ENCODE results near the gene UBASH3A. TPM values are rescaled to one million over a fixed set of nuclear protein-coding genes. Genes with fewer than 3 reads are reported as not detected.

UBASH3A gene
- total RNA-seq, 1 donor from 2014 or later: 1.5 TPM

DNA sequence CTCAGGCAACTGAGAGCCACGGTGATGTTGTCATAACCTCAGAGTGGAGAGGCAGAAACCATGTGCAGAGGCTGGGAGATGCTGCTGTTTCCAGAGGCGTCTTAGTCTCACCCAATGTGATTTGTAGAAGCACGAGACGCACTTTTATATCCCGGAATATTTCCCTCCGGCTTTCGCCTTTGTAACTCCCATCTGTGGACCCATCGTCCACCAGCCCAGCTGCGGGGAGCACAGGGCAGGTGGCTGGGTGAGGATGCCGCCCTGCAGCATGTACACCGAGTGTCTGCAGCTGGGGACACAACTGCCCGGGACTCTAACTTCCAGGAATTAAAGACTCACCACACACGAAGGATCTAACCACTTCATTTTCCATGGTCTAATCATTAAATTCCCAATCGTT, 43.5 kb downstream of the UBASH3A start:
- ATAC-seq: no peak
- Histone ChIP-seq H3K4me3 (no peak overlapping the region), H3K36me3 (no peaks in the 10 kb centered on the region), H3K27me3 (no peaks in the 10 kb centered on the region), H3K4me1 (peaks cover 4% of the 10 kb centered on the region), H3K9me3 (no peaks in the 10 kb centered on the region), H3K27ac (no peak overlapping the region)
- intact Hi-C loops (cut with DNase I): no loop called here
- DNase-seq: no peak
- TF ChIP-seq, protein P1, sequence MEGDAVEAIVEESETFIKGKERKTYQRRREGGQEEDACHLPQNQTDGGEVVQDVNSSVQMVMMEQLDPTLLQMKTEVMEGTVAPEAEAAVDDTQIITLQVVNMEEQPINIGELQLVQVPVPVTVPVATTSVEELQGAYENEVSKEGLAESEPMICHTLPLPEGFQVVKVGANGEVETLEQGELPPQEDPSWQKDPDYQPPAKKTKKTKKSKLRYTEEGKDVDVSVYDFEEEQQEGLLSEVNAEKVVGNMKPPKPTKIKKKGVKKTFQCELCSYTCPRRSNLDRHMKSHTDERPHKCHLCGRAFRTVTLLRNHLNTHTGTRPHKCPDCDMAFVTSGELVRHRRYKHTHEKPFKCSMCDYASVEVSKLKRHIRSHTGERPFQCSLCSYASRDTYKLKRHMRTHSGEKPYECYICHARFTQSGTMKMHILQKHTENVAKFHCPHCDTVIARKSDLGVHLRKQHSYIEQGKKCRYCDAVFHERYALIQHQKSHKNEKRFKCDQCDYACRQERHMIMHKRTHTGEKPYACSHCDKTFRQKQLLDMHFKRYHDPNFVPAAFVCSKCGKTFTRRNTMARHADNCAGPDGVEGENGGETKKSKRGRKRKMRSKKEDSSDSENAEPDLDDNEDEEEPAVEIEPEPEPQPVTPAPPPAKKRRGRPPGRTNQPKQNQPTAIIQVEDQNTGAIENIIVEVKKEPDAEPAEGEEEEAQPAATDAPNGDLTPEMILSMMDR (IDR thresholded peaks at IDR 0.05): no peak

DNA sequence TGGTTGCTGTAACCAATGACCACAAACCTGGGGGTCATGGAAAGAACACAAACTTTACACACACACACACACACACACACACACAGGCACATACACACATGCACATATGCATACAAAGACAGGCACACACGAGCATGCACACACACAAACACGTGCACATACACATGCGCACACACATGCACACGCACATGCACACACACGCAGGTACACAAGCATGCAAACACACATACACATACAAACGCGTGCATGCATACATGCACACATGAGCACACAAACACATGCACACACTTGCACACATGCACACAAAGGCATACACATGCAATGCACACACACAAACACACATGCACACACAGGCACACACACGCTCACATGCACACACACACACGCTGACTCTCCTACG, 44.0 kb downstream of the UBASH3A start:
- TF ChIP-seq, protein P1 (IDR thresholded peaks at IDR 0.05): no peak
- Histone ChIP-seq H3K9me3 (no peaks in the 10 kb centered on the region), H3K27me3 (no peaks in the 10 kb centered on the region), H3K4me3 (no peak overlapping the region), H3K27ac (no peak overlapping the region), H3K36me3 (no peaks in the 10 kb centered on the region), H3K4me1 (peaks cover 4% of the 10 kb centered on the region)
- ATAC-seq: no peak
- no peak for DNase-seq
- intact Hi-C loops (cut with DNase I): no loop called here

DNA sequence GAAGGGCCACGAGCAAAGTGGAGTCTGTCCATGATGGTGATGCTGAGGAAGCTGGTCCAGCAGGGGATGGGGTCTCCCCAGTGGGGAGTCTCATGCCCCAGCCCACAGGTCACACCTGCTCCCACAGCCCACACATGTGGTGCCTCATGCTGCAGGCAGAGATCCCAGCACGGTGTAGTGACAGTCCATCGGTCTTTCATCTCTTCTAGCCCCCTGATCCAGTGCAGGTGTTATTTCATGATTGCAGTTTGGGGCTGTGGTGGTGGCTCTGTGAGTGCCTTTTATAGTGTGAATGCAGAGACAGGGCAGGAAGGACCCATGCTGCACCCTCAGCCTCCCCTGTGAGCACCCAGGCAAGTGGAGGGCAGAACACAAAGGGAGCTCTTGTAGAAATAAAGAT, 45.0 kb downstream of the UBASH3A start:
- DNase-seq (no peak), ATAC-seq (no peak)
- no peaks in the 10 kb centered on the region for H3K27me3 ChIP-seq
- H3K36me3 ChIP-seq: no peaks in the 10 kb centered on the region
- H3K9me3 ChIP-seq: no peaks in the 10 kb centered on the region
- intact Hi-C loops (cut with DNase I): no loop called here
- TF ChIP-seq, protein P1 (IDR thresholded peaks at IDR 0.05): no peak
- H3K27ac ChIP-seq: no peak overlapping the region
- H3K4me1 ChIP-seq: peaks cover 4% of the 10 kb centered on the region
- no peak overlapping the region for H3K4me3 ChIP-seq

DNA sequence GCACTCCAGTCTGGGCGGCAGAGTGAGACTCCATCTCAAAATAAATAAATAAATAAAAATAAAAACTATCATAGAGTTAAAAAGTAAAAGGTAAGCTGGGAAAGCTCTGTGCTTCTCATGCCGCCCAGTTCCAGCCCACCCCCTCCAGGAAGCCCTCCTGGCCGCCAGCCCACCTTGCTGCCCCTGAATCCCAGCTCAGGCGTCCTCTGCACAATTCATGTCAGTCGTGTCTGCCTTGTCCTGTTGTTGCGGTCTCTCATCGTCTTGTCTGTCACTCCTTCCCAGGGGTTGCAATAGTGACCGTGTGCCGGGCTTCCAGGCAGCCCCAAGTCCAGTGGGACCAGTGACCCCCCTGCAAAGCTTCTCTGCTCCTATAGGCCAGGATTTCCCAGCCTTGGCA, 48.2 kb downstream of the UBASH3A start:
- TF ChIP-seq, protein P1 (IDR thresholded peaks at IDR 0.05): no peak
- intact Hi-C loops (cut with DNase I): no loop called here
- Histone ChIP-seq H3K27ac (no peak overlapping the region), H3K27me3 (no peaks in the 10 kb centered on the region), H3K9me3 (no peaks in the 10 kb centered on the region), H3K4me3 (no peak overlapping the region), H3K36me3 (no peaks in the 10 kb centered on the region), H3K4me1 (peaks cover 4% of the 10 kb centered on the region)
- DNase-seq (no peak), ATAC-seq (no peak)

DNA sequence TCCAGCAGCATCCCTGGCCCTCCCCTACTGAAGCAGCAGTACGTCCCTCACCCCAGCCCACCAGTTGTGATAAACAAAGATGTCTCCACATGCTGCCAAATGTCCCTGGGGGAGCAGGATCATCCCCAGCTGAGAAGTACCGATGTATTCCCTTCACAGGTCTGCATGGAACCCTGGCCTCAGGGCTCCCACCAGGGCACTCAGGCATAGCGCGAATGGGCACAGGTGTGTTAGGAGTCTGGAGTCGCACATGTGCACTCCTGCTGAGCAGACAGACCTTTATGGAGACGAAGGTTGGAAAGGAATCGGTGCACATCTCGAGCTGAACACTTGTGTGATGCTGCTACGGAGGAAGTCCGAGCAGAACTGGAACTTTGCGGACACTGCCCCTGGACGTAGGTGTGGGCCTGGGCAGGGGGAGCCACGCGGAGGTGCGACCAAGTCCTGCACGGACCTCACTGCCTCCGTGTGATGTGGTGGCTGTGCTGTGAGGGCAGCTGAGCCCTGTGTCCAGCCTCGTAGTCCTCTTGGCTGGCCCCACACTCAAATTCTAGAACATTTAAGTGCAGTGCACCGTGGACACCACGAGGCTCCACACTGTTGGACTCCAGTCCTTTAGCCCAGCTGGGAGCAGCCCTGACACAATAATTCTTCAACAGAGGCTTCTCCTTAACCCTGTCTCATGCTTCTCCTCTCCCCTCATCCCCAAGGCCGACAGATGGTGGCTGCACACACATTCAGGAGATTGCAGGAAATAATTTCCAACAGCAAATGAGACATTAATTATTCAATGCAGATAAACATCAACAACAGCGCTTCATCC, 48.9 kb downstream of the UBASH3A start:
- H3K4me1 ChIP-seq: peaks cover 4% of the 10 kb centered on the region
- intact Hi-C loops (cut with DNase I): no loop called here
- no peak for DNase-seq
- no peaks in the 10 kb centered on the region for H3K36me3 ChIP-seq
- no peaks in the 10 kb centered on the region for H3K9me3 ChIP-seq
- H3K27ac ChIP-seq: no peak overlapping the region
- no peak overlapping the region for H3K4me3 ChIP-seq
- TF ChIP-seq, protein P1 (IDR thresholded peaks at IDR 0.05): no peak
- no peak for ATAC-seq
- H3K27me3 ChIP-seq: no peaks in the 10 kb centered on the region

Measured in upper lobe of right lung (tissue), 1 donor.